Body of pancreas (tissue), 4 donors: ENCODE data around the gene FAM217A. TPM values are rescaled to one million over a fixed set of nuclear protein-coding genes. Genes with fewer than 3 reads are reported as not detected.

Experiments used
- ATAC-seq: fragments of 150-250 bp; one replicate; pipeline ENCODE4 v1.9.1; 2016
- DNase-seq, 4 donors: peaks; one replicate each; pipeline ENCODE4 v3.0.0-alpha.2; 2019
- H3K27ac ChIP-seq, 4 donors: fragments of 200-600 bp; sonication (generic); 1 replicate in 3 of 4; 2 replicates in 1 of 4; pipeline versions ENCODE4 v1.5.1 to v1.6.1; 2016 to 2019; ENCODE audit warnings: mild to moderate bottlenecking in 1 of 4, mixed read lengths in 1 of 4, moderate library complexity in 1 of 4
- H3K27me3 ChIP-seq, 2 donors: fragments of 200-600 bp; sonication (generic); one replicate each; pipeline ENCODE4 v1.6.0; 2016; ENCODE audit warnings: mild to moderate bottlenecking in 1 of 2
- H3K36me3 ChIP-seq, 2 donors: fragments of 200-600 bp; sonication (generic); replicated peaks in 1 of 2; 2 replicates each; pipeline ENCODE4 v1.5.1; 2016; ENCODE audit warnings: low read depth in 2 of 2; ENCODE audit not compliant: insufficient read depth in 1 of 2
- H3K4me1 ChIP-seq: fragments of 200-600 bp; sonication (generic); one replicate; pipeline ENCODE4 v1.6.0; 2016
- H3K4me3 ChIP-seq, 2 donors: fragments of 200-600 bp; sonication (generic); 1 replicate in 1 of 2; 2 replicates in 1 of 2; pipeline ENCODE4 v1.5.1; 2016 to 2019
- H3K9me3 ChIP-seq, 3 donors: fragments of 200-600 bp; sonication (generic); 1 replicate in 2 of 3; 2 replicates in 1 of 3; pipeline ENCODE4 v1.5.1; 2016
- POLR2A ChIP-seq, 3 donors: fragments of 450-650 bp; IDR thresholded peaks; one replicate each; pipeline ENCODE4 v1.6.1; 2016; ENCODE audit warnings: antibody characterized with exemption in 3 of 3, mild to moderate bottlenecking in 2 of 3
- WGBS, 2 donors: methylation state at CpG; one replicate each; pipeline ENCODE4 v1.1.5; 2017; 5-methylcytosine and 5-hydroxymethylcytosine counted together
- intact Hi-C: fragments of 100-400 bp; cut with DNase I; formaldehyde crosslinking; loops from one replicate; pipeline ENCODE4 v1.15.1; 2023
- total RNA-seq, 2 donors: library from RNA; depleted of rRNA; stranded (reverse); fragments of >200 nt; gene quantifications; one replicate each; pipeline ENCODE4 v1.1.0, GENCODE V29; 2016
- TF ChIP-seq, protein P1 (sequence below), 7 experiments: fragments of 450-650 bp in 4 of 7; fragments of 200-600 bp in 3 of 7; sonication (generic) in 3 of 7; IDR thresholded peaks; one replicate each; pipeline ENCODE4 v1.5.1; 2016 to 2019; ENCODE audit warnings: antibody characterized with exemption in 7 of 7

The FAM217A gene
- total RNA-seq, 2 donors from 2014 or later, result not detected

GRCh38 chr6:4088704-4089103 is 9.8 kb upstream of the FAM217A start:
- Histone ChIP-seq H3K4me3 (no peak overlapping the region), H3K4me1 (peaks cover 60% of the 10 kb centered on the region), H3K36me3 (no peaks in the 10 kb centered on the region), H3K27ac (peak overlapping the region in 3 of 4 donors; percentile 47 to 78 (median 62)), H3K27me3 (no peaks in the 10 kb centered on the region), H3K9me3 (no peaks in the 10 kb centered on the region)
- no peak for TF ChIP-seq POLR2A (IDR thresholded peaks at IDR 0.05)
- TF ChIP-seq, protein P1, sequence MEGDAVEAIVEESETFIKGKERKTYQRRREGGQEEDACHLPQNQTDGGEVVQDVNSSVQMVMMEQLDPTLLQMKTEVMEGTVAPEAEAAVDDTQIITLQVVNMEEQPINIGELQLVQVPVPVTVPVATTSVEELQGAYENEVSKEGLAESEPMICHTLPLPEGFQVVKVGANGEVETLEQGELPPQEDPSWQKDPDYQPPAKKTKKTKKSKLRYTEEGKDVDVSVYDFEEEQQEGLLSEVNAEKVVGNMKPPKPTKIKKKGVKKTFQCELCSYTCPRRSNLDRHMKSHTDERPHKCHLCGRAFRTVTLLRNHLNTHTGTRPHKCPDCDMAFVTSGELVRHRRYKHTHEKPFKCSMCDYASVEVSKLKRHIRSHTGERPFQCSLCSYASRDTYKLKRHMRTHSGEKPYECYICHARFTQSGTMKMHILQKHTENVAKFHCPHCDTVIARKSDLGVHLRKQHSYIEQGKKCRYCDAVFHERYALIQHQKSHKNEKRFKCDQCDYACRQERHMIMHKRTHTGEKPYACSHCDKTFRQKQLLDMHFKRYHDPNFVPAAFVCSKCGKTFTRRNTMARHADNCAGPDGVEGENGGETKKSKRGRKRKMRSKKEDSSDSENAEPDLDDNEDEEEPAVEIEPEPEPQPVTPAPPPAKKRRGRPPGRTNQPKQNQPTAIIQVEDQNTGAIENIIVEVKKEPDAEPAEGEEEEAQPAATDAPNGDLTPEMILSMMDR (IDR thresholded peaks at IDR 0.05), result no peak
- DNase-seq (peak in 3 of 4 donors; percentile 25 to 58 (median 42)), ATAC-seq (peak; percentile 51)
- 40 to 52% methylated on average over 7 of the region's 7 CpGs for WGBS, 2 donors
- intact Hi-C loops, result no loop called here

DNA sequence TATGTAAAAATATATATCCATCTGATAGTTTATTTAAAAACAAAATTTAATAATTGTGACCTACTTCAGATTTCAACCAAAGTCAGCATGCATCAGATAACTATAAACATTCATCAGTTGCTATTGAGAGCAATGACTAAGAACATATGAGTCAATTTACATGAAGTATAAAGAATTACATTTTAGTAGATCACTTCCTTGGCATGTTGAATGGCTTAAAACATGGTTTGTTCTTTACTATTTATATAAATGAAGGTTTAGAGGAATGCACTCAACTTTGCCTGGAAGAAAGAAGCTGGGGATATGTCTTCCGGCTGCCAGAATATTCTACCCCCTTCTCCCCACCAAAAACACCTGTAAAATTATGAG is 6.4 kb upstream of the FAM217A start:
- intact Hi-C loops, result no loop called here
- DNase-seq (no peak), ATAC-seq (no peak)
- WGBS, 2 donors, result 97 to 100% methylated on average over 1 of the region's 1 CpG
- Histone ChIP-seq H3K4me1 (peaks cover 49% of the 10 kb centered on the region), H3K27ac (peak overlapping the region in 2 of 4 donors; percentile 83 to 93), H3K4me3 (no peak overlapping the region), H3K27me3 (no peaks in the 10 kb centered on the region), H3K36me3 (no peaks in the 10 kb centered on the region), H3K9me3 (no peaks in the 10 kb centered on the region)
- TF ChIP-seq POLR2A (IDR thresholded peaks at IDR 0.05), result no peak
- TF ChIP-seq, protein P1 (IDR thresholded peaks at IDR 0.05), result no peak

- Histone ChIP-seq H3K4me1 (peaks cover 49% of the 10 kb centered on the region), H3K4me3 (no peak overlapping the region), H3K9me3 (no peaks in the 10 kb centered on the region), H3K27ac (peak overlapping the region; percentile 59 to 93 (median 87)), H3K27me3 (no peaks in the 10 kb centered on the region), H3K36me3 (no peaks in the 10 kb centered on the region)
- peak in 2 of 3 donors; percentile 47 to 54 for TF ChIP-seq POLR2A (IDR thresholded peaks at IDR 0.05)
- TF ChIP-seq, protein P1 (IDR thresholded peaks at IDR 0.05), result no peak
- intact Hi-C loops, result no loop called here
- peak; percentile 86 for ATAC-seq
- WGBS, 2 donors, result 13 to 24% methylated on average over 9 of the region's 9 CpGs
- peak; percentile 54 to 75 (median 68) for DNase-seq
Observed at GRCh38 chr6:4084444-4085331, 5.8 kb upstream of the FAM217A start.

DNA sequence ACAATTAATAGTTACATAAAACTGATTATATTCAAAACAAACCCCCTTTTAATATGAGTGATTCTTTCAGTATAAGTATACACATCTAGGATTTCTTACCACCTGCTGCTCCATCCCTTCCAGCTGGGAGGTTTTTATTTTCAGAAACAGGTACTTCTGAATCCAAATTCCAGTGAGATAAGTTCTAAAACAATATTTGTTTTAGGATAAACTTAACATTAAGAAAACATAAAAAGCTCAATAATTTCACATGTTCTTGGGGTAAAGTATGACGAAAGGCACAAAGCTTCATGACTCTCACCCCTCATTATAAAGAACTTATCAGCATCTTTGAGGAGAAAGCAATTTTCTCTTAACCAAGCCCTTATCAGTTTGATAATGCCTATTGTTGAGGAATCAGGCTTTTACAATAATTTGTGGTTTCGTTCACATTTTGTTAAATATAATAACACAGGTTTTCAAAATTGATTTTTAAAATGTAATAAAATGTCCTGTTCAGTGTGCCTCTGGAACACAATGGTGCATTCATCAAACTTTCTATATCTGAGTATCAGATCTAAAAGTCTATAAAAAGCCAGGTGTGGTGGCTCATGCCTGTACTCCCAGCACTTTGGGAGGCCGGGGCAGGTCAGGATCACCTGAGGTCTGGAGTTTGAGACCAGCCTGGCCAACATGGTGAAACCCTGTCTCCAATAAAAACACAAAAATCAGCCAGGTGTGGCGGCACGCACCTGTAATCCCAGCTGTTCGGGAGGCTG is 4.3 kb downstream of the FAM217A start:
- DNase-seq (peak in 3 of 4 donors; percentile 26 to 31 (median 31)), ATAC-seq (peak; percentile 70)
- TF ChIP-seq, protein P1 (IDR thresholded peaks at IDR 0.05), result no peak
- no peak for TF ChIP-seq POLR2A (IDR thresholded peaks at IDR 0.05)
- Histone ChIP-seq H3K4me3 (no peak overlapping the region), H3K27ac (peak overlapping the region in 2 of 4 donors; percentile 30 to 58), H3K36me3 (no peaks in the 10 kb centered on the region), H3K4me1 (peaks cover 15% of the 10 kb centered on the region), H3K27me3 (no peaks in the 10 kb centered on the region), H3K9me3 (no peaks in the 10 kb centered on the region)
- intact Hi-C loops, result no loop called here
- 27 to 38% methylated on average over 6 of the region's 6 CpGs for WGBS, 2 donors
